Adipocyte (in vitro differentiated cells): ENCODE data around the gene CBFA2T3.

Experiments
- DNase-seq: peaks from one replicate; pipeline ENCODE4 v3.0.0-alpha.2; 2015; ENCODE audit warnings: low read depth
- H3K27me3 ChIP-seq: replicated peaks from 2 replicates; pipeline ENCODE4 v1.7.0; 2013; ENCODE audit warnings: mild to moderate bottlenecking, low read length, moderate library complexity; ENCODE audit not compliant: control insufficient read depth, insufficient read depth
- H3K36me3 ChIP-seq: 2 replicates; pipeline ENCODE4 v1.7.0; 2013; ENCODE audit warnings: low read length, mild to moderate bottlenecking, moderate library complexity; ENCODE audit not compliant: control insufficient read depth, insufficient read depth, severe bottlenecking
- H3K4me1 ChIP-seq: 2 replicates; pipeline ENCODE4 v1.7.0; 2013; ENCODE audit warnings: mild to moderate bottlenecking, low read length, moderate library complexity; ENCODE audit not compliant: control insufficient read depth, insufficient read depth
- H3K4me3 ChIP-seq: 2 replicates; pipeline ENCODE4 v1.7.0; 2013; ENCODE audit warnings: mild to moderate bottlenecking, low read length, moderate library complexity
- H3K9ac ChIP-seq: 2 replicates; pipeline ENCODE4 v1.7.0; 2013; ENCODE audit warnings: mild to moderate bottlenecking, low read length, moderate library complexity
- H3K9me3 ChIP-seq: 2 replicates; pipeline ENCODE4 v1.7.0; 2013; ENCODE audit warnings: mild to moderate bottlenecking, low read length, moderate library complexity; ENCODE audit not compliant: control insufficient read depth

CBFA2T3 gene

GRCh38 chr16:88978608-88979346 is 1.8 kb upstream of the CBFA2T3 start:
- Histone ChIP-seq H3K36me3 (no peaks in the 10 kb centered on the region), H3K27me3 (peaks cover 43% of the 10 kb centered on the region), H3K9ac (no peak overlapping the region), H3K9me3 (no peaks in the 10 kb centered on the region), H3K4me3 (no peak overlapping the region), H3K4me1 (no peaks in the 10 kb centered on the region)
- DNase-seq: no peak

GRCh38 chr16:88977812-88978607 is 1.0 kb upstream of the CBFA2T3 start:
- H3K27me3 ChIP-seq: peaks cover 43% of the 10 kb centered on the region
- DNase-seq: no peak
- no peak overlapping the region for H3K4me3 ChIP-seq
- no peaks in the 10 kb centered on the region for H3K9me3 ChIP-seq
- H3K9ac ChIP-seq: no peak overlapping the region
- H3K36me3 ChIP-seq: no peaks in the 10 kb centered on the region
- no peaks in the 10 kb centered on the region for H3K4me1 ChIP-seq

GRCh38 chr16:88976366-88977017 is 515 bp downstream of the CBFA2T3 start:
- Histone ChIP-seq H3K36me3 (no peaks in the 10 kb centered on the region), H3K4me1 (no peaks in the 10 kb centered on the region), H3K27me3 (peaks cover 41% of the 10 kb centered on the region), H3K9ac (no peak overlapping the region), H3K4me3 (no peak overlapping the region), H3K9me3 (no peaks in the 10 kb centered on the region)
- DNase-seq: no peak

GRCh38 chr16:88975511-88976061 is 1.4 kb downstream of the CBFA2T3 start:
- Histone ChIP-seq H3K9ac (no peak overlapping the region), H3K4me3 (no peak overlapping the region), H3K9me3 (no peaks in the 10 kb centered on the region), H3K36me3 (no peaks in the 10 kb centered on the region), H3K27me3 (peaks cover 42% of the 10 kb centered on the region), H3K4me1 (no peaks in the 10 kb centered on the region)
- no peak for DNase-seq

GRCh38 chr16:88974916-88975215 is 2.1 kb downstream of the CBFA2T3 start:
- H3K4me3 ChIP-seq: no peak overlapping the region
- H3K27me3 ChIP-seq: peaks cover 49% of the 10 kb centered on the region
- H3K4me1 ChIP-seq: no peaks in the 10 kb centered on the region
- no peak for DNase-seq
- H3K36me3 ChIP-seq: no peaks in the 10 kb centered on the region
- no peak overlapping the region for H3K9ac ChIP-seq
- H3K9me3 ChIP-seq: no peaks in the 10 kb centered on the region

GRCh38 chr16:88974080-88974915 is 2.7 kb downstream of the CBFA2T3 start:
- Histone ChIP-seq H3K9me3 (no peaks in the 10 kb centered on the region), H3K4me1 (no peaks in the 10 kb centered on the region), H3K36me3 (no peaks in the 10 kb centered on the region), H3K27me3 (peaks cover 54% of the 10 kb centered on the region), H3K4me3 (no peak overlapping the region), H3K9ac (no peak overlapping the region)
- no peak for DNase-seq

GRCh38 chr16:88973415-88974050 is 3.5 kb downstream of the CBFA2T3 start:
- H3K27me3 ChIP-seq: peaks cover 62% of the 10 kb centered on the region

GRCh38 chr16:88973007-88973410 is 4.0 kb downstream of the CBFA2T3 start:
- Histone ChIP-seq H3K4me1 (no peaks in the 10 kb centered on the region), H3K36me3 (no peaks in the 10 kb centered on the region), H3K9me3 (no peaks in the 10 kb centered on the region), H3K4me3 (no peak overlapping the region), H3K9ac (no peak overlapping the region), H3K27me3 (peaks cover 67% of the 10 kb centered on the region)
- no peak for DNase-seq

More at GRCh38 chr16:88973415-88974050, 3.5 kb downstream of the CBFA2T3 start:
- no peaks in the 10 kb centered on the region for H3K4me1 ChIP-seq
- no peak overlapping the region for H3K4me3 ChIP-seq
- no peak for DNase-seq
- no peak overlapping the region for H3K9ac ChIP-seq
- no peaks in the 10 kb centered on the region for H3K9me3 ChIP-seq
- H3K36me3 ChIP-seq: no peaks in the 10 kb centered on the region

- H3K4me1 ChIP-seq: no peaks in the 10 kb centered on the region
Observed at GRCh38 chr16:88972349-88972748, 4.7 kb downstream of the CBFA2T3 start.

GRCh38 chr16:88971371-88972097 is 5.5 kb downstream of the CBFA2T3 start:
- no peaks in the 10 kb centered on the region for H3K9me3 ChIP-seq
- peaks cover 66% of the 10 kb centered on the region for H3K27me3 ChIP-seq
- no peak for DNase-seq
- H3K4me1 ChIP-seq: no peaks in the 10 kb centered on the region
- no peak overlapping the region for H3K9ac ChIP-seq
- no peaks in the 10 kb centered on the region for H3K36me3 ChIP-seq
- H3K4me3 ChIP-seq: no peak overlapping the region

More at GRCh38 chr16:88972349-88972748, 4.7 kb downstream of the CBFA2T3 start:
- no peaks in the 10 kb centered on the region for H3K9me3 ChIP-seq
- H3K9ac ChIP-seq: no peak overlapping the region
- H3K36me3 ChIP-seq: no peaks in the 10 kb centered on the region
- H3K27me3 ChIP-seq: peaks cover 67% of the 10 kb centered on the region
- DNase-seq: no peak
- H3K4me3 ChIP-seq: no peak overlapping the region
